Colonic mucosa (tissue), 4 donors: Measurements from ENCODE around the gene PCSK1N. TPM values are rescaled to one million over a fixed set of nuclear protein-coding genes. Genes with fewer than 3 reads are reported as not detected.

Experiments used
- DNase-seq: peaks from one replicate; pipeline ENCODE4 v3.0.0-alpha.2; 2020
- H3K27ac ChIP-seq: fragments of 200-600 bp; one replicate; pipeline ENCODE4 v1.8.0; 2021
- H3K27me3 ChIP-seq: fragments of 200-600 bp; one replicate; pipeline ENCODE4 v1.8.0; 2021
- H3K36me3 ChIP-seq: fragments of 200-600 bp; one replicate; pipeline ENCODE4 v1.8.0; 2021
- H3K4me1 ChIP-seq: fragments of 200-600 bp; one replicate; pipeline ENCODE4 v1.8.0; 2021; ENCODE audit warnings: mild to moderate bottlenecking
- H3K4me3 ChIP-seq: fragments of 200-600 bp; one replicate; pipeline ENCODE4 v1.8.0; 2021
- H3K9ac ChIP-seq, 2 donors: one replicate each; pipeline ENCODE4 v1.7.0; 2013; ENCODE audit warnings: control low read depth in 2 of 2, low read depth in 2 of 2, low read length in 2 of 2
- H3K9me3 ChIP-seq: fragments of 200-600 bp; one replicate; pipeline ENCODE4 v1.8.0; 2021
- intact Hi-C: fragments of 100-400 bp; cut with DNase I; formaldehyde crosslinking; loops from one replicate; pipeline ENCODE4 v1.14.1; 2022
- total RNA-seq, 2 donors: library from RNA; stranded (reverse); fragmentation: NEBNext Ultra II Directional in 1 of 2; extraction: Animal tissue kit (Norgen Biotek cat#: 25700) in 1 of 2; gene quantifications; one replicate each; pipeline ENCODE4 v1.2.1, GENCODE V29; 2021
- TF ChIP-seq, protein P1 (sequence below): fragments of 200-600 bp; IDR thresholded peaks from one replicate; pipeline ENCODE4 v1.8.0; 2022; ENCODE audit warnings: antibody characterized with exemption, mild to moderate bottlenecking
- donor health status: healthy.
- donor health status: DM: no; HTN: no; CAD: no.
- donor health status: DM: no; HTN: no; CAD: no.

The PCSK1N gene
- total RNA-seq, 2 donors from 2014 or later, result 6.0 to 10.1 TPM

DNA sequence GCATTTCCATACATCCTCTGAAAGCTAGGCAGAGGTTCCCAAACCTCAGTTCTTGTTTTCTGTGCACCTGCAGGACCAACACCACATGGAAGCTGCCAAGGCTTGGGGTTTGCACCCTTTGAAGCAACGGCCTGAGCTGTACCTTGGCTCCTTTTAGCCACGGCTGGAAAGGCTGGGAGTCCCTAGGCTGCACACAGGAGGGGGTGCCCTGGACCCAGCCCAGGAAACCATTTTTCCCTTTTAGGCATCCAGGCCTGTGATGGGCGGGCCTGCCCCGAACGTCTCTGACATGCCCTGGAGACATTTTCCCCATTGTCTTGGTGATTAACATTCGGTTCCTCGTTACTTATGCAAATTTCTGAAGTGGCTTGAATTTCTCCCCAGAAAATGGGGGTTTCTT, 17.4 kb upstream of the PCSK1N start:
- H3K27ac ChIP-seq, result no peak overlapping the region
- H3K4me1 ChIP-seq, result no peaks in the 10 kb centered on the region
- H3K4me3 ChIP-seq, result no peak overlapping the region
- H3K9ac ChIP-seq, result no peak overlapping the region
- H3K9me3 ChIP-seq, result no peaks in the 10 kb centered on the region
- intact Hi-C loops, result no loop called here
- H3K36me3 ChIP-seq, result no peaks in the 10 kb centered on the region
- TF ChIP-seq, protein P1, sequence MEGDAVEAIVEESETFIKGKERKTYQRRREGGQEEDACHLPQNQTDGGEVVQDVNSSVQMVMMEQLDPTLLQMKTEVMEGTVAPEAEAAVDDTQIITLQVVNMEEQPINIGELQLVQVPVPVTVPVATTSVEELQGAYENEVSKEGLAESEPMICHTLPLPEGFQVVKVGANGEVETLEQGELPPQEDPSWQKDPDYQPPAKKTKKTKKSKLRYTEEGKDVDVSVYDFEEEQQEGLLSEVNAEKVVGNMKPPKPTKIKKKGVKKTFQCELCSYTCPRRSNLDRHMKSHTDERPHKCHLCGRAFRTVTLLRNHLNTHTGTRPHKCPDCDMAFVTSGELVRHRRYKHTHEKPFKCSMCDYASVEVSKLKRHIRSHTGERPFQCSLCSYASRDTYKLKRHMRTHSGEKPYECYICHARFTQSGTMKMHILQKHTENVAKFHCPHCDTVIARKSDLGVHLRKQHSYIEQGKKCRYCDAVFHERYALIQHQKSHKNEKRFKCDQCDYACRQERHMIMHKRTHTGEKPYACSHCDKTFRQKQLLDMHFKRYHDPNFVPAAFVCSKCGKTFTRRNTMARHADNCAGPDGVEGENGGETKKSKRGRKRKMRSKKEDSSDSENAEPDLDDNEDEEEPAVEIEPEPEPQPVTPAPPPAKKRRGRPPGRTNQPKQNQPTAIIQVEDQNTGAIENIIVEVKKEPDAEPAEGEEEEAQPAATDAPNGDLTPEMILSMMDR, result no peak
- no peak for DNase-seq
- no peaks in the 10 kb centered on the region for H3K27me3 ChIP-seq

DNA sequence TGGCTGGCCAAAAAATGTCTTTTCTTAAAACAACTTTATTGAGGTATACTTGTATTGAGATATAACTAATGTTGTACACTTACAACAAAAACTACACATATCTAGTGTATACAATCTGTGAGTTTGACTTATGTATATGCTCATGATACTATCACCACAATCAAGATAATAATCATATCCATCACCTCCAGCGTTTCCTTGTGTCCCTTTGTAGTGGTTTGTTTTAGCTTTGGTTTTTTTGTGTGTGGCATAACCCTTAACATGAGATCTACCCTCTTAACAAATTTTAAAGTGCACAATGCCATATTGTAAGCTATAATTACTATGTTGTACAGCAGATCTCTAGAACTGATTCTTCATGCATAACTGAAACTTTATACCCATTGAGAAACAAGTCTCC, 13.4 kb upstream of the PCSK1N start:
- intact Hi-C loops, result no loop called here
- no peak overlapping the region for H3K27ac ChIP-seq
- no peak for DNase-seq
- no peaks in the 10 kb centered on the region for H3K4me1 ChIP-seq
- H3K4me3 ChIP-seq, result no peak overlapping the region
- TF ChIP-seq, protein P1, result no peak
- no peaks in the 10 kb centered on the region for H3K9me3 ChIP-seq
- no peak overlapping the region for H3K9ac ChIP-seq
- H3K36me3 ChIP-seq, result no peaks in the 10 kb centered on the region
- H3K27me3 ChIP-seq, result no peaks in the 10 kb centered on the region

DNA sequence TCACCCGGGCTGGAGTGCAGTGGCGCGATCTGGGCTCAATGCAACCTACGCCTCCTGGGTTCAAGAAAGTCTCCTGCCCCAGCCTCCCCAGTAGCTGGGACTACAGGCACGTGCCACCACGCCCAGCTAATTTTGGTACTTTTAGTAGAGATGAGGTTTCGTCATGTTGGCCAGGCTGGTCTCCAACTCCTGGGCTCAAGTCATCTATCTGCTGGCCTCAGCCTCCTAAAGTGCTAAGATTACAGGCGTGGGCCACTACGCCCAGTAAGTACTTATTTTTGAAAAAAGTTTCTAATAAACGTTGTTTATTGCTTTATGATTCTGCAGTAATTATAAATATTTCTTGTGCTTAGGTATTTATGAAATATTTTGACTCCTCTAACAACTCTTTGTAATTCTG, 4.3 kb upstream of the PCSK1N start:
- DNase-seq, result no peak
- Histone ChIP-seq H3K27ac (no peak overlapping the region), H3K9me3 (no peaks in the 10 kb centered on the region), H3K36me3 (no peaks in the 10 kb centered on the region), H3K4me1 (no peaks in the 10 kb centered on the region), H3K4me3 (no peak overlapping the region), H3K9ac (no peak overlapping the region), H3K27me3 (peaks cover 4% of the 10 kb centered on the region)
- TF ChIP-seq, protein P1, result no peak
- intact Hi-C loops, result no loop called here

DNA sequence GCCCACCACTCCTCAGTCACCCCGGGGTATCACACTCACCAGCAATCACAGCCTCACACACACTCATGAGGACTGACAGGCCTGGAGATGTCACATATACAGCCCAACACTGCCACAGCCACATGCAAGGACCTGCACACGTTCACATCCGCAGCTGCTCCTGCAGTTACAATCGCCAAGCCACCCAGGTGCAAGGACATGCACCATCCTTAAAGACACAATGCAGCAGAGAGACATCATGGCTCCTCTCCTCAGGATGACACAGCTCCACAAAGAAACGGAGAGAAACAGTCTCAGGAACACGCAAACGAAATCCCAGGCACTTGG, 1.1 kb downstream of the PCSK1N start:
- Histone ChIP-seq H3K36me3 (no peaks in the 10 kb centered on the region), H3K4me3 (no peak overlapping the region), H3K27ac (no peak overlapping the region), H3K4me1 (no peaks in the 10 kb centered on the region), H3K9me3 (no peaks in the 10 kb centered on the region), H3K27me3 (peaks cover 24% of the 10 kb centered on the region), H3K9ac (no peak overlapping the region)
- TF ChIP-seq, protein P1, result no peak
- DNase-seq, result no peak
- intact Hi-C loops, result no loop called here

DNA sequence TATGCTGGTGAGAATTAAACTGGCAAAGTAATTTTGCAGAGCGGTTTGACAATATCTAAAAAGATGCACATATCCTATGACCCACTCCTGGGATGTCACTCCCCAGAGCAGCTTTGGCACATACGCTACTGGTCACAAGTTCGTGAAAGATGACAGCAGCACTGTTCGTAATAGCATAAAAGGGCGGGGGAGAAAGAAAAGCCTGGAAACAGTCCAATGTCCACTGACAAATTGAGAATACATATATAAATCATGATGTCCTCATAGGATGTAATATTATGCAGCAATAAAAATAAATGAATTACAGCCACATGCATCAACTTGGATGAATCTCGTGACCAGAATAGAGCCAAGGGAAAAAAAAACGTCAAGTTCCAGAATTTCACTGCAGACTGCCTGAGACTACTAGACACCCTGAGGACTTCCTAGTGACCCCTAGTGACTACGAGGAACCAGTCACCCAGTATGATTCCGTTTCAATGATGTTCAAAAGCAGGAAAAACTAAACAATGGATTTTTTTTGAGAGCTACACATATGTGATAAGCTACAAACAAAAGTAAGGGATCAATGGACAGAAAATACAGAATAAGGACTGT, 1.8 kb downstream of the PCSK1N start:
- Histone ChIP-seq H3K27ac (no peak overlapping the region), H3K4me1 (no peaks in the 10 kb centered on the region), H3K9me3 (no peaks in the 10 kb centered on the region), H3K36me3 (no peaks in the 10 kb centered on the region), H3K27me3 (peaks cover 24% of the 10 kb centered on the region), H3K9ac (no peak overlapping the region), H3K4me3 (no peak overlapping the region)
- DNase-seq, result no peak
- intact Hi-C loops, result no loop called here
- TF ChIP-seq, protein P1, result no peak
